ENCODE measurements around the gene ANKS1A.

DNA sequence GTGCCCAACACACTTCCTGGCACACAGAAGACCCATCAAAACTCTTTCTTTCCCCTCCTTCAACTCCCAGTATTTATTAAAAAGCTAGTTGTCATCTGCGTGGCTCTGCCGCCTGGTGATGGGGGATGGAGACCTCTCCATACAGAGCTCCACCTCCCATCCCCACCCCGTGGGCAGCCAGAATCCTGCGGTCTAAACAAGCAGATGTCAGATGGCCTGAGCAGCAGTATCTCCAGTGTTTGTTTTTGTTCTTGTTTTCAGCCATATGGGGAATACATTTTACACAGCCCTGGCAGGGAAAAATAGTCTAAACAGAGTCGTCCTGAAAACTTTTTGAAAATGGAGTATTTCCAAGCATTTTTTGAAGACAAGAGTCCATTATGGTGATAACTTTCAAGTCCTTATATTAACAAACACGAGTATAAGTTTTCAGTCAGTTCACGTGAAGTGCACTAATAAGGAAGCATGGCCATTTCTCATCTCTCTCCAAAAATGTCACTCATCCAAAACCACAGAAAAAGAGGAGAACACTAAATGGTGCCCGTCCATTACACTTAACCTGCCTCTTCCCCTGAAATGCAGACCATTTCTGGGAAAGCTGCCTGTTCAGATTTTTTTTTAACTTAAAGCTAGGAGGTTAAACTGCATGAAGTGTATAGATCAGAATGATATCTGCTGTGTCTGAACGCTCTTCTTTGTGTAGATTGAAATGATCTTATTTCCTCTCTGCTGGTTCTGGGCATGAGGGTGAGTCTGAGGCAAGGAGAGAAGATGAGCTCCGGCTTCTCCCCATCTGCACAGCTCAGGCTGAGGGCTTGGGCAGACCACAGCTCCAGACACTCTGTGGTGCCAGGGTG is 161.1 kb downstream of the ANKS1A start:
- TF ChIP-seq, protein P1, sequence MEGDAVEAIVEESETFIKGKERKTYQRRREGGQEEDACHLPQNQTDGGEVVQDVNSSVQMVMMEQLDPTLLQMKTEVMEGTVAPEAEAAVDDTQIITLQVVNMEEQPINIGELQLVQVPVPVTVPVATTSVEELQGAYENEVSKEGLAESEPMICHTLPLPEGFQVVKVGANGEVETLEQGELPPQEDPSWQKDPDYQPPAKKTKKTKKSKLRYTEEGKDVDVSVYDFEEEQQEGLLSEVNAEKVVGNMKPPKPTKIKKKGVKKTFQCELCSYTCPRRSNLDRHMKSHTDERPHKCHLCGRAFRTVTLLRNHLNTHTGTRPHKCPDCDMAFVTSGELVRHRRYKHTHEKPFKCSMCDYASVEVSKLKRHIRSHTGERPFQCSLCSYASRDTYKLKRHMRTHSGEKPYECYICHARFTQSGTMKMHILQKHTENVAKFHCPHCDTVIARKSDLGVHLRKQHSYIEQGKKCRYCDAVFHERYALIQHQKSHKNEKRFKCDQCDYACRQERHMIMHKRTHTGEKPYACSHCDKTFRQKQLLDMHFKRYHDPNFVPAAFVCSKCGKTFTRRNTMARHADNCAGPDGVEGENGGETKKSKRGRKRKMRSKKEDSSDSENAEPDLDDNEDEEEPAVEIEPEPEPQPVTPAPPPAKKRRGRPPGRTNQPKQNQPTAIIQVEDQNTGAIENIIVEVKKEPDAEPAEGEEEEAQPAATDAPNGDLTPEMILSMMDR (IDR thresholded peaks at IDR 0.05 in 8 of 11, conservative IDR thresholded peaks at IDR 0.05 in 3 of 11) = no peak
- peak in 2 of 3 donors; percentile 9 to 15 for TF ChIP-seq POLR2AphosphoS5 (IDR thresholded peaks at IDR 0.05)
